ENCODE data around the gene LRWD1. TPM values are rescaled to one million over a fixed set of nuclear protein-coding genes. Genes with fewer than 3 reads are reported as not detected.
"Not testable (repeated sequence)": the region's sequence is repeated elsewhere in the genome, so short reads cannot be mapped to it uniquely, and the experiment has no call there.

Gene LRWD1
- total RNA-seq, 1 experiment from 2014 or later, result 48.5 TPM

- H3K4me1 ChIP-seq (ENCODE audit: insufficient read depth, low read length, poor library complexity, severe bottlenecking), result no peaks in the 10 kb centered on the region
- CTCF ChIA-PET, result no interaction called here
- H3K9me3 ChIP-seq (ENCODE audit: low read depth, low read length, poor library complexity, severe bottlenecking), result no peaks in the 10 kb centered on the region
- intact Hi-C loops (cut with micrococcal nuclease; ENCODE audit: unreplicated experiment), result no loop called here
- POLR2A ChIA-PET (ENCODE audit: low non-redundant PET), result no interaction called here
- no TSS peak for BruUV-seq (replicated peaks)
- H3K4me3 ChIP-seq (ENCODE audit: low read depth, low read length, poor library complexity, severe bottlenecking), result no peak overlapping the region
- H3K27ac ChIP-seq (ENCODE audit: low read depth, low read length, poor library complexity, severe bottlenecking), result no peak overlapping the region
- no peaks in the 10 kb centered on the region for H3K27me3 ChIP-seq (replicated peaks; ENCODE audit: insufficient read depth, low read depth, low read length, poor library complexity)
- no peak for DNase-seq (ENCODE audit: low spot score)
- no peaks in the 10 kb centered on the region for H3K36me3 ChIP-seq (ENCODE audit: insufficient read depth, low read length, poor library complexity, severe bottlenecking)
- TF ChIP-seq CTCF (conservative IDR thresholded peaks at IDR 0.05; ENCODE audit: low read depth, low read length) (no peak), EZH2 (IDR thresholded peaks at IDR 0.05; ENCODE audit: borderline replicate concordance, low read depth, low read length, poor library complexity, severe bottlenecking) (no peak)
Observed at GRCh38 chr7:102451371-102452054, 13.3 kb upstream of the LRWD1 start.

GRCh38 chr7:102452451-102452850 lies 12.3 kb upstream of the LRWD1 start:
- intact Hi-C loops (cut with micrococcal nuclease; ENCODE audit: unreplicated experiment), result no loop called here
- TF ChIP-seq EZH2 (IDR thresholded peaks at IDR 0.05; ENCODE audit: borderline replicate concordance, low read depth, low read length, poor library complexity, severe bottlenecking), result no peak
- no peak for TF ChIP-seq CTCF (conservative IDR thresholded peaks at IDR 0.05; ENCODE audit: low read depth, low read length)
- H3K4me3 ChIP-seq (ENCODE audit: low read depth, low read length, poor library complexity, severe bottlenecking), result no peak overlapping the region
- DNase-seq (ENCODE audit: low spot score), result no peak
- CTCF ChIA-PET, result no interaction called here
- no peaks in the 10 kb centered on the region for H3K4me1 ChIP-seq (ENCODE audit: insufficient read depth, low read length, poor library complexity, severe bottlenecking)
- H3K36me3 ChIP-seq (ENCODE audit: insufficient read depth, low read length, poor library complexity, severe bottlenecking), result peaks cover 4% of the 10 kb centered on the region
- H3K9me3 ChIP-seq (ENCODE audit: low read depth, low read length, poor library complexity, severe bottlenecking), result no peaks in the 10 kb centered on the region
- no peaks in the 10 kb centered on the region for H3K27me3 ChIP-seq (replicated peaks; ENCODE audit: insufficient read depth, low read depth, low read length, poor library complexity)
- no peak overlapping the region for H3K27ac ChIP-seq (ENCODE audit: low read depth, low read length, poor library complexity, severe bottlenecking)
- no TSS peak for BruUV-seq (replicated peaks)
- POLR2A ChIA-PET (ENCODE audit: low non-redundant PET), result no interaction called here

GRCh38 chr7:102453319-102453718 lies 11.5 kb upstream of the LRWD1 start:
- no peak for DNase-seq (ENCODE audit: low spot score)
- Histone ChIP-seq H3K27me3 (replicated peaks; ENCODE audit: insufficient read depth, low read depth, low read length, poor library complexity) (no peaks in the 10 kb centered on the region), H3K4me3 (ENCODE audit: low read depth, low read length, poor library complexity, severe bottlenecking) (no peak overlapping the region), H3K36me3 (ENCODE audit: insufficient read depth, low read length, poor library complexity, severe bottlenecking) (peaks cover 4% of the 10 kb centered on the region), H3K4me1 (ENCODE audit: insufficient read depth, low read length, poor library complexity, severe bottlenecking) (no peaks in the 10 kb centered on the region), H3K9me3 (ENCODE audit: low read depth, low read length, poor library complexity, severe bottlenecking) (no peaks in the 10 kb centered on the region), H3K27ac (ENCODE audit: low read depth, low read length, poor library complexity, severe bottlenecking) (no peak overlapping the region)
- intact Hi-C loops (cut with micrococcal nuclease; ENCODE audit: unreplicated experiment), result no loop called here
- BruUV-seq (replicated peaks), result no TSS peak
- ChIA-PET CTCF (no interaction called here), POLR2A (ENCODE audit: low non-redundant PET) (no interaction called here)
- TF ChIP-seq EZH2 (IDR thresholded peaks at IDR 0.05; ENCODE audit: borderline replicate concordance, low read depth, low read length, poor library complexity, severe bottlenecking), result no peak

- ChIA-PET CTCF (interaction anchor here (0.6 kb wide), 1 partner anchor 1114 kb away, joined by 4 read pairs; no protein-coding TSS in a partner anchor), POLR2A (ENCODE audit: low non-redundant PET) (no interaction called here)
- Histone ChIP-seq H3K27me3 (replicated peaks; ENCODE audit: insufficient read depth, low read depth, low read length, poor library complexity) (no peaks in the 10 kb centered on the region), H3K36me3 (ENCODE audit: insufficient read depth, low read length, poor library complexity, severe bottlenecking) (peaks cover 4% of the 10 kb centered on the region), H3K4me1 (ENCODE audit: insufficient read depth, low read length, poor library complexity, severe bottlenecking) (no peaks in the 10 kb centered on the region), H3K9me3 (ENCODE audit: low read depth, low read length, poor library complexity, severe bottlenecking) (no peaks in the 10 kb centered on the region), H3K27ac (ENCODE audit: low read depth, low read length, poor library complexity, severe bottlenecking) (no peak overlapping the region), H3K4me3 (ENCODE audit: low read depth, low read length, poor library complexity, severe bottlenecking) (no peak overlapping the region)
- intact Hi-C loops (cut with micrococcal nuclease; ENCODE audit: unreplicated experiment), result no loop called here
- TF ChIP-seq EZH2 (IDR thresholded peaks at IDR 0.05; ENCODE audit: borderline replicate concordance, low read depth, low read length, poor library complexity, severe bottlenecking), result no peak
- TF ChIP-seq CTCF (conservative IDR thresholded peaks at IDR 0.05; ENCODE audit: low read depth, low read length), result no peak
- DNase-seq (ENCODE audit: low spot score), result no peak
- no TSS peak for BruUV-seq (replicated peaks)
Observed at GRCh38 chr7:102454468-102454867, 10.3 kb upstream of the LRWD1 start.

- H3K9me3 ChIP-seq (ENCODE audit: low read depth, low read length, poor library complexity, severe bottlenecking); POLR2A ChIA-PET (ENCODE audit: low non-redundant PET); intact Hi-C loops (cut with micrococcal nuclease; ENCODE audit: unreplicated experiment); DNase-seq (ENCODE audit: low spot score); H3K36me3 ChIP-seq (ENCODE audit: insufficient read depth, low read length, poor library complexity, severe bottlenecking); BruUV-seq (replicated peaks); H3K4me1 ChIP-seq (ENCODE audit: insufficient read depth, low read length, poor library complexity, severe bottlenecking); CTCF ChIA-PET; H3K27me3 ChIP-seq (replicated peaks; ENCODE audit: insufficient read depth, low read depth, low read length, poor library complexity); H3K4me3 ChIP-seq (ENCODE audit: low read depth, low read length, poor library complexity, severe bottlenecking); H3K27ac ChIP-seq (ENCODE audit: low read depth, low read length, poor library complexity, severe bottlenecking): not testable (repeated sequence)
Observed at GRCh38 chr7:102454932-102455331, 9.9 kb upstream of the LRWD1 start.

Data from A673 (cell line).